NB4 (cell line): ENCODE results near the gene SLC29A4.
"Not testable (repeated sequence)": the region's sequence is repeated elsewhere in the genome, so short reads cannot be mapped to it uniquely, and the experiment has no call there.

ENCODE experiments used
- DNase-seq: peaks from one replicate; pipeline ENCODE4 v3.0.0; 2010; ENCODE audit warnings: low read depth
- H3K4me3 ChIP-seq: one replicate; pipeline ENCODE4 v1.5.1; 2011; ENCODE audit warnings: mild to moderate bottlenecking, low read depth, low read length, moderate library complexity
- CTCF ChIP-seq: IDR thresholded peaks from one replicate; pipeline ENCODE4 v1.5.1; 2012; ENCODE audit warnings: low read depth, low read length
- MAX ChIP-seq: IDR thresholded peaks from 2 replicates; pipeline ENCODE4 v1.6.1; 2011; ENCODE audit warnings: low read depth, low read length
- MYC ChIP-seq: IDR thresholded peaks from 2 replicates; pipeline ENCODE4 v1.6.1; 2011; ENCODE audit warnings: low read depth, low read length
- POLR2A ChIP-seq: IDR thresholded peaks from 2 replicates; pipeline ENCODE4 v1.6.1; 2011; ENCODE audit warnings: mild to moderate bottlenecking; ENCODE audit not compliant: insufficient read length; ENCODE audit errors: extremely low read depth

The SLC29A4 gene

GRCh38 chr7:5315761-5316160, 33.0 kb downstream of the SLC29A4 start:
- no peak for TF ChIP-seq CTCF
- TF ChIP-seq POLR2A = no peak
- TF ChIP-seq MAX = no peak
- no peak for TF ChIP-seq MYC
- no peak overlapping the region for H3K4me3 ChIP-seq
- DNase-seq = no peak

GRCh38 chr7:5318613-5319012, 35.9 kb downstream of the SLC29A4 start:
- H3K4me3 ChIP-seq, DNase-seq: not testable (repeated sequence)

- TF ChIP-seq CTCF (no peak), MAX (no peak), POLR2A (no peak), MYC (no peak)
- no peak for DNase-seq
- H3K4me3 ChIP-seq = no peak overlapping the region
Observed at GRCh38 chr7:5320391-5320790, 37.6 kb downstream of the SLC29A4 start.

- TF ChIP-seq MAX (no peak), CTCF (no peak), POLR2A (no peak), MYC (no peak)
- no peak for DNase-seq
- H3K4me3 ChIP-seq = no peak overlapping the region
Observed at GRCh38 chr7:5320802-5321396, 38.2 kb downstream of the SLC29A4 start.

GRCh38 chr7:5322621-5323410, 40.1 kb downstream of the SLC29A4 start:
- TF ChIP-seq POLR2A (no peak), MYC (no peak), CTCF (no peak), MAX (no peak)
- no peak for DNase-seq
- no peak overlapping the region for H3K4me3 ChIP-seq

- not testable (repeated sequence) for H3K4me3 ChIP-seq
- peak; percentile 13 for TF ChIP-seq POLR2A
Observed at GRCh38 chr7:5323800-5324781, 41.3 kb downstream of the SLC29A4 start.

More at GRCh38 chr7:5323800-5324781, 41.3 kb downstream of the SLC29A4 start:
- not testable (repeated sequence) for DNase-seq
